CD4-positive, alpha-beta T cell (primary cell): ENCODE measurements around the gene ME3. TPM values are rescaled to one million over a fixed set of nuclear protein-coding genes. Genes with fewer than 3 reads are reported as not detected.
"Not testable (repeated sequence)": the region's sequence is repeated elsewhere in the genome, so short reads cannot be mapped to it uniquely, and the experiment has no call there.

Experiments
- ATAC-seq: fragments of 200-7000 bp; cut with Tn5 transposase; one replicate; pipeline ENCODE4 v1.10.0; 2022; ENCODE audit warnings: mild to moderate bottlenecking; ENCODE audit not compliant: poor library complexity
- CTCF ChIA-PET: fragments of 350-600 bp; sonication (Branson Sonifier 250); formaldehyde crosslinking; loops from one replicate; lab custom pipeline; 2021; ENCODE audit warnings: antibody characterized with exemption, inconsistent platforms; lab: Charles Lee
- POLR2A ChIA-PET: fragments of 350-600 bp; sonication (Branson Sonifier 250); formaldehyde crosslinking; loops from one replicate; lab custom pipeline; 2021; ENCODE audit warnings: antibody characterized with exemption, inconsistent platforms; lab: Charles Lee
- DNase-seq, 14 experiments: peaks; one replicate each; pipeline ENCODE4 v3.0.0-alpha.2; 2013 to 2020; ENCODE audit warnings: mixed read lengths in 2 of 14
- H3K27ac ChIP-seq, 2 donors: one replicate each; pipeline versions ENCODE4 v1.5.1 to v1.7.0; 2013; ENCODE audit warnings: low read length in 2 of 2, low read depth in 1 of 2, mild to moderate bottlenecking in 1 of 2
- H3K27me3 ChIP-seq, 2 experiments: 1 replicate in 1 of 2; 2 replicates in 1 of 2; pipeline versions ENCODE4 v1.6.1 to v1.7.0; 2013; ENCODE audit warnings: low read length in 2 of 2, control low read depth in 1 of 2, mild to moderate bottlenecking in 1 of 2, moderate library complexity in 1 of 2; ENCODE audit not compliant: insufficient read depth in 2 of 2, control insufficient read depth in 1 of 2
- H3K36me3 ChIP-seq: one replicate; pipeline ENCODE4 v1.6.1; 2013; ENCODE audit warnings: low read length, control low read depth; ENCODE audit not compliant: insufficient read depth
- H3K4me1 ChIP-seq: one replicate; pipeline ENCODE4 v1.6.1; 2013; ENCODE audit warnings: low read length, control low read depth; ENCODE audit not compliant: insufficient read depth
- H3K4me3 ChIP-seq: one replicate; pipeline ENCODE4 v1.5.1; 2013; ENCODE audit warnings: mild to moderate bottlenecking, low read length, moderate library complexity
- H3K9me3 ChIP-seq, 2 experiments: 1 replicate in 1 of 2; 2 replicates in 1 of 2; pipeline versions ENCODE4 v1.6.1 to v1.7.0; 2013; ENCODE audit warnings: low read length in 2 of 2, mild to moderate bottlenecking in 2 of 2, control low read depth in 1 of 2, moderate library complexity in 1 of 2; ENCODE audit not compliant: control insufficient read depth in 1 of 2, insufficient read depth in 1 of 2
- H3K27ac Mint-ChIP-seq: one replicate; pipeline ENCODE4 v1.8.0; 2020; ENCODE audit warnings: mixed read lengths
- H3K27me3 Mint-ChIP-seq: one replicate; pipeline ENCODE4 v1.8.0; 2021; ENCODE audit warnings: mixed read lengths
- H3K36me3 Mint-ChIP-seq: one replicate; pipeline ENCODE4 v1.8.0; 2021; ENCODE audit warnings: low read depth, mixed read lengths
- H3K4me1 Mint-ChIP-seq: one replicate; pipeline ENCODE4 v1.8.0; 2021; ENCODE audit warnings: low read depth, mixed read lengths
- H3K4me3 Mint-ChIP-seq: one replicate; pipeline ENCODE4 v1.8.0; 2020; ENCODE audit warnings: mild to moderate bottlenecking, mixed read lengths
- H3K9me3 Mint-ChIP-seq: one replicate; pipeline ENCODE4 v1.8.0; 2020; ENCODE audit warnings: mixed read lengths
- CTCF ChIP-seq: fragments of 200-600 bp; IDR thresholded peaks from one replicate; pipeline ENCODE4 v1.8.0; 2022; ENCODE audit warnings: antibody characterized with exemption, mild to moderate bottlenecking
- intact Hi-C, 2 experiments: fragments of 100-400 bp; cut with DNase I in 1 of 2; cut with micrococcal nuclease in 1 of 2; formaldehyde crosslinking; loops; one replicate each; pipeline versions ENCODE4 v1.15.1 to v1.9.0; 2023 to 2025; cut with DNase I, micrococcal nuclease
- total RNA-seq, 174 experiments: library from RNA in 2 of 174; stranded (reverse) in 2 of 174; gene quantifications; one replicate each; pipeline ENCODE4 v1.2.3 and lab custom pipeline; 2021 to 2026

Gene ME3
- total RNA-seq, 2 experiments from 2014 or later = 9.1 to 10.6 TPM

- Mint-ChIP-seq H3K9me3 (no peaks in the 10 kb centered on the region), H3K4me3 (no peak overlapping the region), H3K27me3 (no peaks in the 10 kb centered on the region), H3K36me3 (no peaks in the 10 kb centered on the region), H3K4me1 (no peaks in the 10 kb centered on the region), H3K27ac (no peak overlapping the region)
- no peak for DNase-seq
- intact Hi-C loops = no loop called here
- ChIA-PET POLR2A (no interaction called here), CTCF (no interaction called here)
- Histone ChIP-seq H3K4me3 (no peak overlapping the region), H3K9me3 (no peaks in the 10 kb centered on the region), H3K27ac (no peak overlapping the region), H3K4me1 (no peaks in the 10 kb centered on the region), H3K36me3 (no peaks in the 10 kb centered on the region), H3K27me3 (no peaks in the 10 kb centered on the region)
- TF ChIP-seq CTCF = no peak
- ATAC-seq = no peak
Measured at GRCh38 chr11:86550757-86551156, 121.7 kb downstream of the ME3 start.

- peaks cover 2% of the 10 kb centered on the region for H3K9me3 Mint-ChIP-seq
- no peaks in the 10 kb centered on the region for H3K36me3 Mint-ChIP-seq
- H3K27ac Mint-ChIP-seq = no peak overlapping the region
- no peaks in the 10 kb centered on the region for H3K27me3 ChIP-seq
- no peaks in the 10 kb centered on the region for H3K4me1 Mint-ChIP-seq
- intact Hi-C loops = no loop called here
- DNase-seq (no peak), ATAC-seq (no peak)
- no peaks in the 10 kb centered on the region for H3K27me3 Mint-ChIP-seq
- no peaks in the 10 kb centered on the region for H3K4me1 ChIP-seq
- no peak overlapping the region for H3K4me3 Mint-ChIP-seq
- POLR2A ChIA-PET = no interaction called here
- H3K27ac ChIP-seq = no peak overlapping the region
- H3K9me3 ChIP-seq = no peaks in the 10 kb centered on the region
- H3K36me3 ChIP-seq = no peaks in the 10 kb centered on the region
- TF ChIP-seq CTCF = no peak
- no peak overlapping the region for H3K4me3 ChIP-seq
- CTCF ChIA-PET = interaction anchor here (0.8 kb wide), 1 partner anchor 15 kb away, joined by 3 read pairs; no protein-coding TSS in a partner anchor
Measured at GRCh38 chr11:86548271-86548917, 124.0 kb downstream of the ME3 start.

- TF ChIP-seq CTCF = no peak
Measured at GRCh38 chr11:86547727-86548126, 124.7 kb downstream of the ME3 start.

GRCh38 chr11:86541299-86541698 is 131.1 kb downstream of the ME3 start:
- H3K27ac ChIP-seq, intact Hi-C loops: not testable (repeated sequence)
- peak in 1 of 14 experiments; percentile 32 for DNase-seq

More at GRCh38 chr11:86547727-86548126, 124.7 kb downstream of the ME3 start:
- POLR2A ChIA-PET = no interaction called here
- no peak overlapping the region for H3K4me3 Mint-ChIP-seq
- Histone ChIP-seq H3K4me3 (no peak overlapping the region), H3K4me1 (no peaks in the 10 kb centered on the region), H3K27ac (no peak overlapping the region), H3K9me3 (no peaks in the 10 kb centered on the region), H3K36me3 (no peaks in the 10 kb centered on the region), H3K27me3 (no peaks in the 10 kb centered on the region)
- no peak for DNase-seq
- H3K9me3 Mint-ChIP-seq = peaks cover 2% of the 10 kb centered on the region
- CTCF ChIA-PET = no interaction called here
- intact Hi-C loops = no loop called here
- no peaks in the 10 kb centered on the region for H3K4me1 Mint-ChIP-seq
- no peak overlapping the region for H3K27ac Mint-ChIP-seq
- no peaks in the 10 kb centered on the region for H3K27me3 Mint-ChIP-seq
- ATAC-seq = no peak
- no peaks in the 10 kb centered on the region for H3K36me3 Mint-ChIP-seq

More at GRCh38 chr11:86541299-86541698, 131.1 kb downstream of the ME3 start:
- H3K4me1 Mint-ChIP-seq, POLR2A ChIA-PET, H3K27ac Mint-ChIP-seq, H3K9me3 ChIP-seq, H3K9me3 Mint-ChIP-seq, H3K4me1 ChIP-seq, H3K36me3 ChIP-seq, H3K36me3 Mint-ChIP-seq, H3K27me3 ChIP-seq, H3K4me3 ChIP-seq, H3K27me3 Mint-ChIP-seq, H3K4me3 Mint-ChIP-seq, CTCF ChIA-PET, ATAC-seq: not testable (repeated sequence)
